ENCODE measurements around the gene USP46.

Gene USP46

GRCh38 chr4:52648836-52649235 lies 10.3 kb downstream of the USP46 start:
- DNase-seq (ENCODE audit: low read depth): no peak
- no peak overlapping the region for H3K4me3 ChIP-seq (ENCODE audit: low read depth, low read length)
- in situ Hi-C loops (cut with HindIII; ENCODE audit: low sequenced_read_pairs): no loop called here
- TF ChIP-seq CTCF (IDR thresholded peaks at IDR 0.05; ENCODE audit: low read depth, low read length, missing control alignments): no peak

- no peak for DNase-seq (ENCODE audit: low read depth)
- H3K4me3 ChIP-seq (ENCODE audit: low read depth, low read length): no peak overlapping the region
- in situ Hi-C loops (cut with HindIII; ENCODE audit: low sequenced_read_pairs): no loop called here
- no peak for TF ChIP-seq CTCF (IDR thresholded peaks at IDR 0.05; ENCODE audit: low read depth, low read length, missing control alignments)
These were observed 12.4 kb downstream of the USP46 start for GRCh38 chr4:52646741-52647140.

GRCh38 chr4:52646096-52646495 lies 13.0 kb downstream of the USP46 start:
- in situ Hi-C loops (cut with HindIII; ENCODE audit: low sequenced_read_pairs): no loop called here

GRCh38 chr4:52645300-52645699 lies 13.8 kb downstream of the USP46 start:
- DNase-seq (ENCODE audit: low read depth): no peak
- no peak for TF ChIP-seq CTCF (IDR thresholded peaks at IDR 0.05; ENCODE audit: low read depth, low read length, missing control alignments)
- in situ Hi-C loops (cut with HindIII; ENCODE audit: low sequenced_read_pairs): no loop called here
- no peak overlapping the region for H3K4me3 ChIP-seq (ENCODE audit: low read depth, low read length)

More at GRCh38 chr4:52646096-52646495, 13.0 kb downstream of the USP46 start:
- TF ChIP-seq CTCF (IDR thresholded peaks at IDR 0.05; ENCODE audit: low read depth, low read length, missing control alignments): no peak
- no peak overlapping the region for H3K4me3 ChIP-seq (ENCODE audit: low read depth, low read length)
- no peak for DNase-seq (ENCODE audit: low read depth)

GRCh38 chr4:52643785-52644244 lies 15.3 kb downstream of the USP46 start:
- no peak overlapping the region for H3K4me3 ChIP-seq (ENCODE audit: low read depth, low read length)
- in situ Hi-C loops (cut with HindIII; ENCODE audit: low sequenced_read_pairs): no loop called here
- TF ChIP-seq CTCF (IDR thresholded peaks at IDR 0.05; ENCODE audit: low read depth, low read length, missing control alignments): no peak
- peak; percentile 38 for DNase-seq (ENCODE audit: low read depth)

- TF ChIP-seq CTCF (IDR thresholded peaks at IDR 0.05; ENCODE audit: low read depth, low read length, missing control alignments): no peak
- no peak for DNase-seq (ENCODE audit: low read depth)
- H3K4me3 ChIP-seq (ENCODE audit: low read depth, low read length): no peak overlapping the region
- in situ Hi-C loops (cut with HindIII; ENCODE audit: low sequenced_read_pairs): no loop called here
These were observed 15.9 kb downstream of the USP46 start for GRCh38 chr4:52643190-52643589.
